ENCODE results near the gene PCDHB10.
"Not testable (repeated sequence)": the region's sequence is repeated elsewhere in the genome, so short reads cannot be mapped to it uniquely, and the experiment has no call there.

DNA sequence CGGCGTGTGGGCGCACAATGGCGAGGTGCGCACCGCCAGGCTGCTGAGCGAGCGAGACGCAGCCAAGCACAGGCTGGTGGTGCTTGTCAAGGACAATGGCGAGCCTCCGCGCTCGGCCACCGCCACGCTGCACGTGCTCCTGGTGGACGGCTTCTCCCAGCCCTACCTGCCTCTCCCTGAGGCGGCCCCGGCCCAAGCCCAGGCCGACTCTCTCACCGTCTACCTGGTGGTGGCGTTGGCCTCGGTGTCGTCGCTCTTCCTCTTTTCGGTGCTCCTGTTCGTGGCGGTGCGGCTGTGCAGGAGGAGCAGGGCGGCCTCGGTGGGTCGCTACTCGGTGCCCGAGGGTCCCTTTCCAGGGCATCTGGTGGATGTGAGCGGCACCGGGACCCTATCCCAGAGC, 40.1 kb upstream of the PCDHB10 start:
- not testable (repeated sequence) for TF ChIP-seq CTCF (IDR thresholded peaks at IDR 0.05; ENCODE audit: low read depth, low read length, missing input control); HNF4A (conservative IDR thresholded peaks at IDR 0.05); FOXA2 (IDR thresholded peaks at IDR 0.05); RAD21 (IDR thresholded peaks at IDR 0.05); YY1 (IDR thresholded peaks at IDR 0.05); HNF4G (IDR thresholded peaks at IDR 0.05); SP1 (IDR thresholded peaks at IDR 0.05)
- TF ChIP-seq, protein P1, sequence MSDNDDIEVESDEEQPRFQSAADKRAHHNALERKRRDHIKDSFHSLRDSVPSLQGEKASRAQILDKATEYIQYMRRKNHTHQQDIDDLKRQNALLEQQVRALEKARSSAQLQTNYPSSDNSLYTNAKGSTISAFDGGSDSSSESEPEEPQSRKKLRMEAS (IDR thresholded peaks at IDR 0.05) = not testable (repeated sequence)
